ENCODE measurements around the gene DENND1A.

DENND1A gene

GRCh38 chr9:123480791-123481190, 449.1 kb downstream of the DENND1A start:
- DNase-seq, result no peak

- no peak for DNase-seq
Measured at GRCh38 chr9:123480096-123480495, 449.8 kb downstream of the DENND1A start.

GRCh38 chr9:123478967-123479602, 450.8 kb downstream of the DENND1A start:
- no peak for DNase-seq

- no peak for DNase-seq
Measured at GRCh38 chr9:123478160-123478559, 451.8 kb downstream of the DENND1A start.

- no peak for DNase-seq
Measured at GRCh38 chr9:123475407-123475806, 454.5 kb downstream of the DENND1A start.

- DNase-seq, result no peak
Measured at GRCh38 chr9:123472862-123473614, 456.9 kb downstream of the DENND1A start.

GRCh38 chr9:123471843-123472570, 457.9 kb downstream of the DENND1A start:
- DNase-seq, result no peak

- DNase-seq, result no peak
Measured at GRCh38 chr9:123470991-123471770, 458.7 kb downstream of the DENND1A start.

GRCh38 chr9:123470121-123470782, 459.7 kb downstream of the DENND1A start:
- DNase-seq, result no peak

- no peak for DNase-seq
Measured at GRCh38 chr9:123469282-123469681, 460.6 kb downstream of the DENND1A start.

- DNase-seq, result no peak
Measured at GRCh38 chr9:123468541-123468940, 461.4 kb downstream of the DENND1A start.

- DNase-seq, result no peak
Measured at GRCh38 chr9:123465304-123465703, 464.6 kb downstream of the DENND1A start.

- DNase-seq, result no peak
Measured at GRCh38 chr9:123460091-123460490, 469.8 kb downstream of the DENND1A start.

GRCh38 chr9:123457583-123457982, 472.3 kb downstream of the DENND1A start:
- no peak for DNase-seq

GRCh38 chr9:123456011-123456410, 473.9 kb downstream of the DENND1A start:
- no peak for DNase-seq

GRCh38 chr9:123455187-123455586, 474.7 kb downstream of the DENND1A start:
- no peak for DNase-seq

- no peak for DNase-seq
Measured at GRCh38 chr9:123454361-123454760, 475.6 kb downstream of the DENND1A start.

GRCh38 chr9:123453831-123454321, 476.1 kb downstream of the DENND1A start:
- no peak for DNase-seq

- DNase-seq, result no peak
Measured at GRCh38 chr9:123453076-123453667, 476.8 kb downstream of the DENND1A start.

GRCh38 chr9:123450996-123451395, 478.9 kb downstream of the DENND1A start:
- DNase-seq, result no peak

- DNase-seq, result no peak
Measured at GRCh38 chr9:123450098-123450770, 479.7 kb downstream of the DENND1A start.
